ENCODE data around the gene GNB5. TPM values are rescaled to one million over a fixed set of nuclear protein-coding genes. Genes with fewer than 3 reads are reported as not detected.
A peak's percentile ranks its signal among the peaks of the same experiment; 100 is the strongest.
"Not testable (repeated sequence)": the region's sequence is repeated elsewhere in the genome, so short reads cannot be mapped to it uniquely, and the experiment has no call there.

GNB5 gene
- total and polyA plus RNA-seq, 2 of the 13 experiments (the other 11 are each of a cell fraction or from before 2014, with no cell fraction given) = 13.7 to 14.4 TPM

DNA sequence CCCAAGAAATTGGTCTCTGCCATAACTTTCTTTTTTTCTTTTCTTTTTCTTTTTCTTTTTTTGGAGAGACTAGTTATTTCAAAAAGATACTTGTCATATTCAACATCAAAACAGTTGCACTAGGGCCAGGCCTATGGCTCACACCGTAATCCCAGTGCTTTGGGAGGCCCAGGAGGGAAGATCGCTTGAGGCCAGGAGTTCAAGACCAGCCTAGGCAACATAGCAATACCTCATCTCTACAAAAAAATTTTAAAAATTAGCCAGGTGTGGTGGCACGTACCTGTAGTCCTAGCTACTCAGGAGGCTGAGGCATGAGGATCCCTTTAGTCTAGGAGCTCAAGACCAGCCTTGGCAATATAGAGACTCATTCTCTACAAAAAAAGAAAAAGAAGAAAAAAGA lies 49.0 kb upstream of the GNB5 start (continued):
- TF ChIP-seq ZHX1 (CRISPR knock-in tag; IDR thresholded peaks at IDR 0.05; ENCODE audit: low read depth) (no peak), KLF12 (CRISPR knock-in tag; IDR thresholded peaks at IDR 0.05; ENCODE audit: borderline replicate concordance) (no peak)
- TF ChIP-seq, protein P1, sequence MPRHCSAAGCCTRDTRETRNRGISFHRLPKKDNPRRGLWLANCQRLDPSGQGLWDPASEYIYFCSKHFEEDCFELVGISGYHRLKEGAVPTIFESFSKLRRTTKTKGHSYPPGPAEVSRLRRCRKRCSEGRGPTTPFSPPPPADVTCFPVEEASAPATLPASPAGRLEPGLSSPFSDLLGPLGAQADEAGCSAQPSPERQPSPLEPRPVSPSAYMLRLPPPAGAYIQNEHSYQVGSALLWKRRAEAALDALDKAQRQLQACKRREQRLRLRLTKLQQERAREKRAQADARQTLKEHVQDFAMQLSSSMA (CRISPR knock-in tag; IDR thresholded peaks at IDR 0.05) = no peak

GRCh38 chr15:52238989-52239525 lies 47.9 kb upstream of the GNB5 start:
- BruUV-seq (replicated peaks); H3K4me3 ChIP-seq (replicated peaks in 1 of 3; ENCODE audit: insufficient read depth in 1 of 3, low read depth in 2 of 3, low read length in 3 of 3); ATAC-seq; FAIRE-seq; H3K9me3 ChIP-seq (ENCODE audit: low read length); intact Hi-C loops (cut with micrococcal nuclease; ENCODE audit: unreplicated experiment); H3K27me3 ChIP-seq (ENCODE audit: control insufficient read depth in 1 of 2, insufficient read depth in 2 of 2, low read length in 2 of 2); H3K4me2 ChIP-seq (ENCODE audit: low read depth, low read length); H2AFZ ChIP-seq (ENCODE audit: low read length); DNase-seq (ENCODE audit: low spot score); H3K4me1 ChIP-seq (ENCODE audit: insufficient read depth, low read length); H3K27ac ChIP-seq (ENCODE audit: extremely low read length, insufficient read depth, low read length); in situ Hi-C loops (cut with HindIII; ENCODE audit: extremely low pct_ligation_motif_present, low pct_unique_long_range_greater_than_20kb); POLR2A ChIA-PET; CTCF ChIA-PET (ENCODE audit: low intra/inter-chr PET ratio, low total read pairs); H4K20me1 ChIP-seq (ENCODE audit: insufficient read depth, low read length); H3K79me2 ChIP-seq (ENCODE audit: insufficient read depth, low read length); H3K9ac ChIP-seq (ENCODE audit: insufficient read depth, low read depth, low read length): not testable (repeated sequence)
- H3K36me3 ChIP-seq (replicated peaks in 1 of 2; ENCODE audit: control insufficient read depth in 1 of 2, insufficient read depth in 2 of 2, low read length in 2 of 2) = peaks cover 16 to 68% of the 10 kb centered on the region in 2 experiments
- peak; percentile 50; the same call in 1 of the 2 replicates for TF ChIP-seq CEBPB (IDR thresholded peaks at IDR 0.05; ENCODE audit: borderline replicate concordance, low read depth, low read length)
- 97% methylated on average over 12 of the region's 13 CpGs for WGBS (ENCODE audit: low lambda C conversion rate)

All from HepG2 (cell line).